H1 (cell line): ENCODE results near the gene PIK3R4. TPM values are rescaled to one million over a fixed set of nuclear protein-coding genes. Genes with fewer than 3 reads are reported as not detected.

Experiments
- ATF2 ChIP-seq: IDR thresholded peaks from 2 replicates; pipeline ENCODE4 v1.6.1; 2012; ENCODE audit warnings: low read length, inconsistent platforms
- CBX8 ChIP-seq: fragments of 300-800, 300-1000 bp; sonication (generic); IDR thresholded peaks from 2 replicates; pipeline ENCODE4 v1.7.1; 2016; ENCODE audit warnings: low read depth, low read length, borderline replicate concordance
- CEBPB ChIP-seq: IDR thresholded peaks from 2 replicates; pipeline ENCODE4 v1.6.1; 2012; ENCODE audit warnings: low read depth, low read length
- CHD1 ChIP-seq: IDR thresholded peaks from 2 replicates; pipeline ENCODE4 v1.6.1; 2012; ENCODE audit warnings: low read depth, low read length, improper control_type of control experiment
- CHD2 ChIP-seq: IDR thresholded peaks from 2 replicates; pipeline ENCODE4 v1.6.1; 2012; ENCODE audit warnings: low read length, improper control_type of control experiment
- E2F6 ChIP-seq: IDR thresholded peaks from 2 replicates; pipeline ENCODE4 v1.6.1; 2012; ENCODE audit warnings: inconsistent platforms
- GABPA ChIP-seq: IDR thresholded peaks from 2 replicates; pipeline ENCODE4 v1.6.1; 2011; ENCODE audit warnings: mild to moderate bottlenecking, low read length, moderate library complexity, borderline replicate concordance; ENCODE audit not compliant: insufficient read depth
- SIX5 ChIP-seq: IDR thresholded peaks from 2 replicates; pipeline ENCODE4 v1.6.1; 2011; ENCODE audit warnings: mild to moderate bottlenecking, low read depth, low read length
- polyA plus RNA-seq, 7 experiments: library from polyadenylated mRNA; depleted of rRNA in 3 of 7; stranded (reverse) in 5 of 7; unstranded in 2 of 7; fragments of >200 nt in 5 of 7; fragments of 200-250 nt in 2 of 7; gene quantifications; 1 replicate in 5 of 7; 2 replicates in 1 of 7; 4 replicates in 1 of 7; pipeline versions ENCODE4 v1.2.1 to v1.2.3, GENCODE V29; 2011 to 2013; ENCODE audit warnings: missing spikeins in 2 of 7, mixed read lengths in 2 of 7
- total RNA-seq: library from RNA; stranded (reverse); fragmentation: NEBNext Ultra II Directional; extraction: Animal tissue kit (Norgen Biotek cat#: 25700); gene quantifications from 2 replicates; pipeline ENCODE4 v1.2.1, GENCODE V29; 2021

Gene PIK3R4
- total and polyA plus RNA-seq, 2 of the 8 experiments (the other 6 are each of a cell fraction or from before 2014, with no cell fraction given): 43.8 to 87.4 TPM

GRCh38 chr3:130688015-130688688 is 58.5 kb downstream of the PIK3R4 start (continued):
- TF ChIP-seq E2F6: no peak
- no peak for TF ChIP-seq CHD1
- no peak for TF ChIP-seq ATF2
- TF ChIP-seq CBX8: no peak
- no peak for TF ChIP-seq GABPA
- TF ChIP-seq SIX5: no peak
- TF ChIP-seq CEBPB: no peak
- TF ChIP-seq CHD2: no peak
- TF ChIP-seq, all 59 proteins: peak for 0
